A673 (cell line): ENCODE results near the gene XYLT1. TPM values are rescaled to one million over a fixed set of nuclear protein-coding genes. Genes with fewer than 3 reads are reported as not detected.

Experiments used
- BruUV-seq: library from RNA; stranded (reverse); fragments of 400-500 nt; replicated peaks from 2 replicates; lab custom pipeline; 2021; lab: Mats Ljungman, UMichigan
- CTCF ChIA-PET: fragments of 300-600 bp; sonication (Branson Sonifier 250); formaldehyde crosslinking; loops from one replicate; lab custom pipeline; 2022; ENCODE audit warnings: antibody characterized with exemption; lab: Charles Lee
- POLR2A ChIA-PET: fragments of 300-600 bp; sonication (Branson Sonifier 250); formaldehyde crosslinking; loops from one replicate; lab custom pipeline; 2022; ENCODE audit warnings: antibody characterized with exemption; ENCODE audit not compliant: low non-redundant PET; lab: Charles Lee
- DNase-seq: peaks from one replicate; pipeline ENCODE4 v3.0.0-alpha.2; 2015; ENCODE audit warnings: low spot score
- H3K27ac ChIP-seq: fragments of 200-600 bp; sonication (generic); 2 replicates; pipeline ENCODE4 v1.5.1; 2016; ENCODE audit warnings: mixed run types, low read depth, mild to moderate bottlenecking, mixed read lengths, antibody characterized with exemption, low read length; ENCODE audit not compliant: poor library complexity, severe bottlenecking
- H3K27me3 ChIP-seq: fragments of 200-600 bp; sonication (generic); replicated peaks from 2 replicates; pipeline ENCODE4 v1.6.1; 2017; ENCODE audit warnings: mixed run types, low read depth, mild to moderate bottlenecking, mixed read lengths, antibody characterized with exemption, low read length; ENCODE audit not compliant: insufficient read depth, poor library complexity
- H3K36me3 ChIP-seq: fragments of 200-600 bp; sonication (generic); 2 replicates; pipeline ENCODE4 v1.6.1; 2016; ENCODE audit warnings: mixed run types, mild to moderate bottlenecking, mixed read lengths, antibody characterized with exemption, low read length; ENCODE audit not compliant: insufficient read depth, poor library complexity, severe bottlenecking
- H3K4me1 ChIP-seq: fragments of 200-600 bp; sonication (generic); 2 replicates; pipeline ENCODE4 v1.6.1; 2017; ENCODE audit warnings: mixed run types, mild to moderate bottlenecking, mixed read lengths, antibody characterized with exemption, low read length; ENCODE audit not compliant: insufficient read depth, poor library complexity, severe bottlenecking
- H3K4me3 ChIP-seq: fragments of 200-600 bp; sonication (generic); 2 replicates; pipeline ENCODE4 v1.5.1; 2016; ENCODE audit warnings: low read depth, mixed run types, mild to moderate bottlenecking, mixed read lengths, low read length; ENCODE audit not compliant: poor library complexity, severe bottlenecking
- H3K9me3 ChIP-seq: fragments of 200-600 bp; sonication (generic); 2 replicates; pipeline ENCODE4 v1.6.1; 2016; ENCODE audit warnings: mixed run types, low read depth, mild to moderate bottlenecking, mixed read lengths, antibody characterized with exemption, low read length; ENCODE audit not compliant: poor library complexity, severe bottlenecking
- CTCF ChIP-seq: fragments of 300-800, 200-600 bp; sonication (generic); conservative IDR thresholded peaks from 2 replicates; pipeline ENCODE4 v1.5.1; 2017; ENCODE audit warnings: low read depth, mild to moderate bottlenecking, antibody characterized with exemption, low read length, moderate library complexity, mixed read lengths
- EZH2 ChIP-seq: fragments of 200-600 bp; sonication (generic); IDR thresholded peaks from 2 replicates; pipeline ENCODE4 v1.6.1; 2017; ENCODE audit warnings: borderline replicate concordance, low read depth, mild to moderate bottlenecking, mixed read lengths, antibody characterized with exemption, low read length; ENCODE audit not compliant: poor library complexity, severe bottlenecking
- intact Hi-C: fragments of 100-400 bp; cut with micrococcal nuclease; formaldehyde crosslinking; loops from one replicate; pipeline ENCODE4 v1.10.0; 2022; ENCODE audit not compliant: unreplicated experiment
- total RNA-seq: library from RNA; stranded (reverse); gene quantifications from 2 replicates; pipeline ENCODE4 v1.2.3, GENCODE V29; 2021

XYLT1 gene
- total RNA-seq, 1 experiment from 2014 or later: 0.64 TPM

- Histone ChIP-seq H3K4me1 (no peaks in the 10 kb centered on the region), H3K4me3 (no peak overlapping the region), H3K27ac (no peak overlapping the region), H3K36me3 (no peaks in the 10 kb centered on the region), H3K9me3 (no peaks in the 10 kb centered on the region), H3K27me3 (no peaks in the 10 kb centered on the region)
- POLR2A ChIA-PET: no interaction called here
- CTCF ChIA-PET: no interaction called here
- DNase-seq: no peak
- BruUV-seq: no TSS peak
- intact Hi-C loops: loop anchor here (2.0 to 10.0 kb wide), 2 partner anchors 77 to 175 kb away; no protein-coding TSS in a partner anchor
- no peak for TF ChIP-seq EZH2
- no peak for TF ChIP-seq CTCF
Observed at GRCh38 chr16:17289674-17290635, 180.8 kb downstream of the XYLT1 start.

- no TSS peak for BruUV-seq
- no peaks in the 10 kb centered on the region for H3K4me1 ChIP-seq
- H3K4me3 ChIP-seq: no peak overlapping the region
- DNase-seq: no peak
- H3K36me3 ChIP-seq: no peaks in the 10 kb centered on the region
- TF ChIP-seq EZH2: no peak
- no peak for TF ChIP-seq CTCF
- ChIA-PET CTCF (no interaction called here), POLR2A (no interaction called here)
- H3K27me3 ChIP-seq: no peaks in the 10 kb centered on the region
- intact Hi-C loops: loop anchor here (10.0 kb wide), 1 partner anchor 176 kb away; no protein-coding TSS in a partner anchor
- no peak overlapping the region for H3K27ac ChIP-seq
- H3K9me3 ChIP-seq: no peaks in the 10 kb centered on the region
Observed at GRCh38 chr16:17289050-17289449, 181.7 kb downstream of the XYLT1 start.

GRCh38 chr16:17287166-17287800 lies 183.5 kb downstream of the XYLT1 start:
- H3K4me3 ChIP-seq: no peak overlapping the region
- BruUV-seq: no TSS peak
- H3K9me3 ChIP-seq: no peaks in the 10 kb centered on the region
- no peaks in the 10 kb centered on the region for H3K27me3 ChIP-seq
- ChIA-PET CTCF (no interaction called here), POLR2A (no interaction called here)
- H3K27ac ChIP-seq: no peak overlapping the region
- no peaks in the 10 kb centered on the region for H3K4me1 ChIP-seq
- H3K36me3 ChIP-seq: no peaks in the 10 kb centered on the region
- TF ChIP-seq CTCF (no peak), EZH2 (no peak)
- DNase-seq: no peak
- intact Hi-C loops: loop anchor here (10.0 kb wide), 1 partner anchor 178 kb away; no protein-coding TSS in a partner anchor
